Central memory CD8-positive, alpha-beta T cell (primary cell): ENCODE results near the gene RDM1.

ENCODE experiments used
- ATAC-seq: fragments of 150-1000 bp; cut with Tn5 transposase; replicated peaks from 2 replicates; pipeline ENCODE4 v1.10.0; 2022; ENCODE audit warnings: mild to moderate bottlenecking, moderate FRiP score, moderate number of reproducible peaks; ENCODE audit not compliant: poor library complexity, severe bottlenecking; ENCODE audit errors: extremely low read depth
- DNase-seq, 2 donors: peaks; one replicate each; pipeline ENCODE4 v3.0.0; 2021; ENCODE audit warnings: low spot score in 2 of 2
- H3K27ac Mint-ChIP-seq: one replicate; pipeline ENCODE4 v1.8.0; 2022; ENCODE audit warnings: low read depth, mild to moderate bottlenecking, moderate library complexity, mixed read lengths
- H3K27me3 Mint-ChIP-seq: one replicate; pipeline ENCODE4 v1.8.0; 2022; ENCODE audit warnings: mixed read lengths
- H3K36me3 Mint-ChIP-seq: one replicate; pipeline ENCODE4 v1.8.0; 2022; ENCODE audit warnings: mild to moderate bottlenecking, moderate library complexity, mixed read lengths; ENCODE audit not compliant: insufficient read depth
- H3K4me1 Mint-ChIP-seq: one replicate; pipeline ENCODE4 v1.8.0; 2022; ENCODE audit warnings: mixed read lengths
- H3K4me3 Mint-ChIP-seq: one replicate; pipeline ENCODE4 v1.8.0; 2022; ENCODE audit warnings: mild to moderate bottlenecking, moderate library complexity, mixed read lengths
- H3K9me3 Mint-ChIP-seq: one replicate; pipeline ENCODE4 v1.8.0; 2022; ENCODE audit warnings: mixed read lengths

RDM1 gene

DNA sequence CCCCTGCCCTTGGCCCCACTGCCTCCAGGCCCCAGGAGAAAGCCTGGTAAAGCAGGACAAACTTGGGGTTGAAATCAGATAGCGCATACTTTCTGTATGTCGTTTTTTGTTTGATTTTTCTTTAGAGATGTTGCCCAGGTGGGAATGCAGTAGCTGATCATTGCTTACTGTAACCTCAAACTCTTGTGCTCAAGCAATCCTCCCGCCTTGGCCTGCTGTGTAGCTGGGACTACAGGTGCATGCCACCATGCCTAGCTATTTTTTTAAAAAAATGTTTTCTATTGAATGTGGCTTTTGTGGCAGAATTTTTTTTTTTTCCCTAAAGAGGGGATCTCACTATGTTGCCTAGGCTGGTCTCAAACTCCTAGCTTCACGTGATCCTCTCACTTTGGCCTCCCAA lies 39.3 kb downstream of the RDM1 start:
- ATAC-seq (no peak), DNase-seq (no peak)
- peaks cover 77% of the 10 kb centered on the region for H3K4me1 Mint-ChIP-seq
- peak overlapping the region; percentile 16 for H3K4me3 Mint-ChIP-seq
- H3K9me3 Mint-ChIP-seq = no peaks in the 10 kb centered on the region
- H3K27me3 Mint-ChIP-seq = no peaks in the 10 kb centered on the region
- peaks cover 9% of the 10 kb centered on the region for H3K36me3 Mint-ChIP-seq
- peak overlapping the region; percentile 53 for H3K27ac Mint-ChIP-seq

DNA sequence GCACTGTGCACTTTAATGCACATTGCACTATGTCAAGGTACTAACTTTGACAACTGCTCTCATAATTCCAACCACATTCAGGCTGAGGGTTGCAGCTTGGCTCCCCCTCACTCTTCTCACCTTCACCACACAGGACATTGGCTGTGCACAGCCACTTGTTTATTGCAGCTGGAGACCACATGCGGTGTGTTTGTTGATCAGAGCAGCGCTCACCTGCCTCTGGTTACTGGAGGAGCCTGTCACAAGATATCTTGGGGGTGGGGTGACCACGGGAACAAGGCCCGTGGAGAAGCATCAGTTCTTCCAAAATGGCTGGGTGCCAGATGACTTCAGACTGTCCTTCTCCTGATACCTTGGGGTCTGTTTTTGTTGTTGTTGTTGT lies 39.8 kb downstream of the RDM1 start:
- Mint-ChIP-seq H3K27me3 (no peaks in the 10 kb centered on the region), H3K4me1 (peaks cover 72% of the 10 kb centered on the region), H3K4me3 (peak overlapping the region; percentile 16), H3K9me3 (no peaks in the 10 kb centered on the region), H3K27ac (peak overlapping the region; percentile 53), H3K36me3 (peaks cover 6% of the 10 kb centered on the region)
- ATAC-seq = peak; percentile 71
- peak; percentile 57 to 78 for DNase-seq

DNA sequence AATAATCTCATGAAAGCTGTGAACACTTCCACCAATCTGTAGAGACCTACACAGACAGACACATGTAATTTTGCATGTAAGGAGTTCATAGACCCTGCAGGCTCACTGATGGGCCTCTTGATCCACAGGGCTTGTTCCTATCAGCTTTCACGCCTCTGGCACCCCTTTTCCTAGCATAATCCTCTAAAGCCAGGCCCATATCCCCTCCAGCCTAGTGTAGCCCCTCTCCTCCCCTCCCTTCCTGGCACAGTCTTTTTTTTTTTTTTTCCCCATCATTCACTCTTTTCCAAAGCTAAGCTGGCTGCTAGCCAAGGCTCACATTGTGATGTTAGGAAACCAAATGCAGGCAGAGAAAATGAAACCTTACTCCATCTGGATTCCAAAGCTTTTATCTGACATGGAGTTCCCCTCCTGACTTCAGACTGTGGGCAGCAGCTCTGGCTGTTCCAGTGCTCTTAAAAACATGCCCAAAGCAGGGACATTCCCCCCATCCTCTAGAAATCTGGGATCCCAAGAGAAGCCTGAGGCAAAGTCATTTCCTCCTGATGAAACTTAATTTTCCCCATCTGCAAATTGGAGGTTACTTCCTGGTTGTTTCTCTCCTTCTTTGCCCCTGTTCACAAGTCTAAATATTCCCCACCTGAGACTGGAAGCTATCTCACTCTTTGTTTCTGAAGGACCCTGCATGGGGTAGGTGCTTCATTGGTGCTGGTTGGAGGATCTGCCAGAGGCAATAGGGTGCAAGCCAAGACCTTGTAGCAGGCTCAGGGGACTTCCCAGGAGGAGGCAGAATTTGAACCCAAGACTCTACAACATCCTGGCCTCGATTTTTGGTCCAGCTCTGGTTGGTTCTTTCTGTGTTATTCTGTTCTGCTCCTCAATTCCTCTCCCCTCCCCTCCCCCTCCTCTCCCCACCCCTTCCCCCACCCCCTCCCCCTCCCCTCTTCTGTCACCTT lies 40.5 kb downstream of the RDM1 start:
- peak; percentile 54 for ATAC-seq
- Mint-ChIP-seq H3K27ac (peak overlapping the region; percentile 53), H3K4me1 (peaks cover 65% of the 10 kb centered on the region), H3K9me3 (no peaks in the 10 kb centered on the region), H3K27me3 (no peaks in the 10 kb centered on the region), H3K4me3 (peak overlapping the region; percentile 16), H3K36me3 (peaks cover 8% of the 10 kb centered on the region)
- DNase-seq = no peak

DNA sequence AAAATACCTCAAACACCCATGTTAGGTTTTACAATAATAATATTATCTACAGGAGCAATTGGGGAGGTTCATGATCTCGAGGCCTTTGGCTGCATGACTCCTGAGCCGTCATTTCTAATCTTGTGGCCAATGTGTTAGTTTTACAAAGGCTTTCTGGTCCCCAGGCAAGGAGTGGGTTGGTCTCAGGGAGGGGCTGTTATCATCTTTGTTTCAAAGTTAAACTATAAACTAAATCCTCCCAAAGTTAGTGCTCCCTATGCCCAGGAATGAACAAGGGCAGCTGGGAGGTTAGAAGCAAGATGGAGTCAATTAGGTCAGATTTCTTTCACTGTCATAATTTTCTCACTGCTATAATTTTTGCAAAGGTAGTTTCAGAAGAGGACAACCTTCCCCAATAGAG lies 41.3 kb downstream of the RDM1 start:
- DNase-seq (peak in 1 of 2 donors; percentile 50), ATAC-seq (peak; percentile 75)
- Mint-ChIP-seq H3K4me3 (peak overlapping the region; percentile 16), H3K27ac (peak overlapping the region; percentile 53), H3K27me3 (no peaks in the 10 kb centered on the region), H3K9me3 (no peaks in the 10 kb centered on the region), H3K36me3 (peaks cover 8% of the 10 kb centered on the region), H3K4me1 (peaks cover 61% of the 10 kb centered on the region)

DNA sequence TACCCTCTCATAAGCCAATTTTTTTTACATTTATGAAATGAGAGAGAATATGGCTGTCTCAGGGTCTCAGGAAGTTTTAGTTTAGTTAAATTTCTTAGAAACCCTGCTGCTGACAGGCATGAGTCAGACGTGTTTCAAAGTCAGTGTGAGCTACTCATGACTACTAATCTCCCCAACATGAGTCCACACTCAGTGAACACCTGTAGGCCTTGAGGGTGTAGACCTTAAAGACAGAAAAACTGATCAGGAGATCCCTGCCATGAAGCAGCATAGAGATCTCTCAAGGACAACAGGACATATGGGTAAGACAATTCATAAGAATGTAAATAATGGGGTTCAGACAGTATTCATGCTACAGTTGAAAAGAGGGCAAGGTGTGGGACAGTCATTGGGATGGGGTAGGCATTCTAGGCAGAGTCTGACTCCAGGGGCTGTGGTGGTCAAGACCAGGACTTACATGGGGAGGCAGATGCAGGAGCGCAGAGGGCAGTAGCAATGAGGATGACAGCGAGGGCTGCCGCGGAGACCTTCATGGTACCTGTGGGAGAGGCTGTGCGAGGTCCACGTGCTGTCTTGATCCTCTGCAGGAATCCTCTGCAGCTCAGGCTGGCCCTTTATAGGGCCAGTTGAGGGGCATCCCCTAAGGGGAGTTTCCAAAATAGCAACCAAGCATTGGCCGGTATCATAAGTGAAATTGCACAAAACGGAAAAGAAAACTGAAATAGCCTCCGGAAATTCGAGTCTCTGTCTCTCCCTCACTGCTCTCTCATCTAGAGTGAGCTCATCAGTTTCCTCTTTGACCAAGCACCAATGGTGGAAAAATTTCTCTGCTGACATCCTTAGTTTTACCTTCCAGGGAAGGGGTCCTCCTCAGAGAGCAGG lies 50.6 kb downstream of the RDM1 start, which contains the start of gene CCL5:
TSS of gene CCL5 (minus strand) at position 588 of the 882 bp plus-strand sequence.
- Mint-ChIP-seq H3K4me1 (peaks cover 48% of the 10 kb centered on the region), H3K36me3 (peaks cover 51% of the 10 kb centered on the region)
- ATAC-seq = peak; percentile 84

DNA sequence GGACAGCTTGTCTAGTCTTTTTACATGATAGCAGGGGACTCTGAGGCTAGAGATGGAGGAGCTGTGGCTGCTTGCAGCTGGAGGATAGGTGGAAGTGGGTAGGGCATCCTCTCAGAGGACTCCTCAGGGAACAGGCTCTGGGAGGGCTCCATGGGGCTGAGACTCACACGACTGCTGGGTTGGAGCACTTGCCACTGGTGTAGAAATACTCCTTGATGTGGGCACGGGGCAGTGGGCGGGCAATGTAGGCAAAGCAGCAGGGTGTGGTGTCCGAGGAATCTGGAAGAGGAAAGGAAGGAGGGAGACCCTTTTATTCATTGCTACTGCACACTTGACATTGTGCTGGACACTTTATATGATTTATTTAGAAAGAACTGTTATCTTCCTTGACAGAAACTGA lies 52.2 kb downstream of the RDM1 start:
- peak overlapping the region; percentile 96 for H3K4me3 Mint-ChIP-seq
- DNase-seq (no peak), ATAC-seq (no peak)
- peaks cover 65% of the 10 kb centered on the region for H3K36me3 Mint-ChIP-seq
- peaks cover 56% of the 10 kb centered on the region for H3K4me1 Mint-ChIP-seq
- H3K27ac Mint-ChIP-seq = peak overlapping the region; percentile 94
- no peaks in the 10 kb centered on the region for H3K9me3 Mint-ChIP-seq
- H3K27me3 Mint-ChIP-seq = no peaks in the 10 kb centered on the region

More for the DNA sequence above, 50.6 kb downstream of the RDM1 start, which contains the start of gene CCL5:
- peak within 1 kb of the TSS; percentile 94 for H3K27ac Mint-ChIP-seq
- H3K27me3 Mint-ChIP-seq = no peaks in the 10 kb centered on the region
- no peaks in the 10 kb centered on the region for H3K9me3 Mint-ChIP-seq
- peak within 1 kb of the TSS; percentile 96 for H3K4me3 Mint-ChIP-seq
- peak; percentile 51 to 73 for DNase-seq

DNA sequence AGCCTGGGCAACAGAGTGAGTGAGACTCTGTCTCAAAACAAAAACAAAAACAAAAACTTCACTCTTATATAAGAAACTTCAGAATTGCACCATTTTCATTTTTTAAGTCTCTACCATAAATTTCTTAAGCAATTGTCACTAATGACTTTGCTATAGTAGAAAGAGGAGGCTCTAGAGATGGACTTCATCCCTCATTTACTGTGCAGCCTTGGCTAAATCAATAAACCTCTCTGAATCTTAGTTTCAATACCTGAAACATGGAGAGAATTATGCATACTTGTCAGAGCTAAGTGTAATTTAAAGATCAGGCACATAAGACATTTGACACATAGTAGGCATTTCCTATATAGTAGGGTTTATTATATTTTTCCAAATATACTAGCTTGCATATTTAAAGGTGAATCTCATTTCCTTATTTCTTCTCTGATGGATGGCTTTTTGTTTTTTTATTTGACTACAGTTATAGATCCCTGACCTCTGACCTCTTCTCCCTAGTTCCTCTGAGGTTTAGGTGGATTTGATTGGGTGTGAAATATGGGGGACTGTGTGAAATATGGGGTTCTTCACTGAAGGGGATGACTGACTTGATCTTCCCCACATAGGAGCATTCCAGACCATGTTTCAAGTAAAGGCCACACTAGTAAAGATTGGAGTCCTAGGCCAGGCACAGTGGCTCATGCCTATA lies 53.1 kb downstream of the RDM1 start:
- peaks cover 61% of the 10 kb centered on the region for H3K4me1 Mint-ChIP-seq
- DNase-seq (no peak), ATAC-seq (no peak)
- H3K27me3 Mint-ChIP-seq = no peaks in the 10 kb centered on the region
- no peaks in the 10 kb centered on the region for H3K9me3 Mint-ChIP-seq
- H3K27ac Mint-ChIP-seq = peak overlapping the region; percentile 94
- H3K36me3 Mint-ChIP-seq = peaks cover 73% of the 10 kb centered on the region
- H3K4me3 Mint-ChIP-seq = peak overlapping the region; percentile 96

DNA sequence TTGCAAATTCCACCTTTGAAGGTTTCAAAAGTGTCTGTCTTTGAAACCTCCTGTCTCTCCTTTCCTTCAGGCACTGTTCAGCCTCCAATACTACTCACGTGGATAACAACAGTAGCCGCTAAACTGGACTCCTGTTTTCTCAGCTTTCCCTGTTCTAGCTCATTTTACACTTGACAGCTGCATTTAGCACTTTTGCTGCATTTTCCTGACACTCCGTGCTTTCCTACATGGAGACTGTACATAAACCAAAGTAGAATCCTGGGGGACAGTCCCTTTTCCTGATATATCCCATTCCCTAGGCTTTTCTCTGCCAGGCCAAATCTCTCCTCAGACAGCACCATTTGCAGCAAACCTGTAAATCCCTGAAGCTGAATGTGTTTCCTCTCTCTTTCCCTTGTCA lies 54.0 kb downstream of the RDM1 start:
- H3K4me1 Mint-ChIP-seq = peaks cover 66% of the 10 kb centered on the region

DNA sequence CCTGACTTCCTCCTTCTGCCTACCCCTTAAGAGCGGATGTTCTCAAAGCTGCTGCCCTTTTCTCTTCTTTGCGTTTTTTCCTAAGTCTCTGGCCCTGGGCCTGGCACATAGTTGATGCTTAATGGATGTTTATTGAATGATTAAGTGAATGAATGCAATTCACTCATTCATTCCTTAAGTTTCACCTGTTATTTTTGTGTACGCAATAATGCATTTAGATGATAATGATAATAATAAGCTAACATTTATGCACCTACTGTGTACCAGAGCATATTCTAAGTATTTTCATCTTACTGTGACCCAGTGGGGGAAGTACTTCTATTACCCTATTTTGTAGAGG lies 54.8 kb downstream of the RDM1 start:
- Mint-ChIP-seq H3K27me3 (no peaks in the 10 kb centered on the region), H3K4me1 (peaks cover 69% of the 10 kb centered on the region), H3K9me3 (no peaks in the 10 kb centered on the region), H3K36me3 (peaks cover 87% of the 10 kb centered on the region), H3K4me3 (peak overlapping the region; percentile 96), H3K27ac (peak overlapping the region; percentile 94)
- no peak for ATAC-seq
- no peak for DNase-seq

More for the DNA sequence above, 54.0 kb downstream of the RDM1 start:
- Mint-ChIP-seq H3K27me3 (no peaks in the 10 kb centered on the region), H3K4me3 (peak overlapping the region; percentile 96), H3K36me3 (peaks cover 80% of the 10 kb centered on the region), H3K27ac (peak overlapping the region; percentile 94), H3K9me3 (no peaks in the 10 kb centered on the region)
- ATAC-seq = no peak
- DNase-seq = no peak

DNA sequence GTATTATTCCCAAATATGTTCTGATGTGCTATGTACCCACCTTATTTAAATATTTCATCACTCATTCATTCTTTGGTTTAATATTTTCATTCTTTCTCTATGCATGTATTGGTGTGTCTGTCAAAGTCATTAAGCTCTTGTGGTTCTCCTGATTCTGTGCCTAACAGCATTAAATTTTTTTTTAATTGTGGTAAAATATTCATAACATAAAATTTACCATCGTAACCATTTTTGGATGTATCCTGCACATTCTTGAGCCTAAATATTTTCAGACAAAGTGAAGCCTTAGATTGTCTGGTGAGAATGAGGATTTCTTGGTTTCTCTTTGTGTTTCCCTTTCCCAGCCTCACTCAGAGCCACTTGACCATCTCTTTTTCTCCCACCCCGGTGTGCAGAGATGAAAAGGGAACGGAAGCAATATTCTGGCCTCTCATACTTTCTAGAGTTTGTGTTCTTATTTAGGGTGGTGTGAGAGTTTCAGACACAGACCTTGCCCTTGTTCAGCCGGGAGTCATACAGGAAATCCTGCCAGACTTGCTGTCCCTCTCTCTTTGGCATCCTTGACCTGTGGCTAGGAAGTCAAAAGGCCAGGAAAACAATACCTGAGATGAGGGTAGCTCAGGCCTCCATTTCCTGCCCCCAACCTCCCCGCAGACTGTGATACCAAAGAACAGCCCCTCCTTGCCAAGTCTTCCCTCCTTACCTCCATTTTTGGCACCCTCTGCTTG lies 55.3 kb downstream of the RDM1 start:
- peaks cover 65% of the 10 kb centered on the region for H3K4me1 Mint-ChIP-seq
- H3K9me3 Mint-ChIP-seq = no peaks in the 10 kb centered on the region
- no peaks in the 10 kb centered on the region for H3K27me3 Mint-ChIP-seq
- H3K27ac Mint-ChIP-seq = peak overlapping the region; percentile 94
- ATAC-seq (peak; percentile 41), DNase-seq (peak in 1 of 2 donors; percentile 33)
- peaks cover 83% of the 10 kb centered on the region for H3K36me3 Mint-ChIP-seq
- peak overlapping the region; percentile 96 for H3K4me3 Mint-ChIP-seq

DNA sequence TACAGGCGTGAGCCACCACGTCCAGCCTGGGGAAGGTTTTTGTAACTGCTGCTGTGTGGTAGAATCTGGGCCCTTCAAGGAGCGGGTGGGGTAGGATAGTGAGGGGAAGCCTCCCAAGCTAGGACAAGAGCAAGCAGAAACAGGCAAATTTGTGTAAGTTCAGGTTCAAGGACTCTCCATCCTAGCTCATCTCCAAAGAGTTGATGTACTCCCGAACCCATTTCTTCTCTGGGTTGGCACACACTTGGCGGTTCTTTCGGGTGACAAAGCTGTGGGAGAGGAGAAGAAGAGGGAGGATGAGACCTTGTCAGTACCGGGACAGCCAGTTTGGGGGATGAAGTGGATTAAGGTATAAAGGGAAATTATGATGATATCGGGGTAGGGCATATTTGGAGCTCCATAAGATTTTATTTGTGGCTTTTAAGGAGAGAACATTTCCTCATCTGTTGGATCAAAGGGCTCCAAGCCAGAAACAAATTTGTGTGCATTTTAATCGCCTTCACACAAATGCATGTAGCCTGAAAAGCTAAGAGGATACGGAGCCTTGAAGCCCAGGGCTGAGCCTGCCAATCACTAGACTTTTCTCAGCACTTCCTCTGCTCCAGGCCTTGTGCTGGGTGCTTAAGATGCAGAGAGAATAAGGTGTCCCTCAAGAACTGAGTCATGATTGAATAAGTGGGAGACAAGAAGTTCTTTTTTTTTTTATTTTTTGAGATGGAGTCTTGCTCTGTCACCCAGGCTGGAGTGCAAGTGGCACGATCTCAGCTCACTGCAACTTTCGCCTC lies 58.2 kb downstream of the RDM1 start:
- ATAC-seq = no peak
- no peaks in the 10 kb centered on the region for H3K9me3 Mint-ChIP-seq
- H3K27me3 Mint-ChIP-seq = no peaks in the 10 kb centered on the region
- no peak for DNase-seq
- peaks cover 60% of the 10 kb centered on the region for H3K4me1 Mint-ChIP-seq
- H3K4me3 Mint-ChIP-seq = peak overlapping the region; percentile 18
- peak overlapping the region; percentile 68 for H3K27ac Mint-ChIP-seq
- peaks cover 68% of the 10 kb centered on the region for H3K36me3 Mint-ChIP-seq
